Suprapubic skin (tissue), 4 donors: Measurements from ENCODE around the gene TMEFF2.

Experiments used
- EP300 ChIP-seq: sonication (generic); formaldehyde crosslinking; IDR thresholded peaks from one replicate; pipeline ENCODE4 v1.6.1; 2017; ENCODE audit warnings: antibody characterized with exemption
- POLR2A ChIP-seq, 2 donors: fragments of 450-650 bp; IDR thresholded peaks; one replicate each; pipeline ENCODE4 v1.6.1; 2017; ENCODE audit warnings: antibody characterized with exemption in 2 of 2, mild to moderate bottlenecking in 2 of 2, moderate library complexity in 2 of 2
- POLR2AphosphoS5 ChIP-seq, 3 donors: sonication (generic); formaldehyde crosslinking; IDR thresholded peaks; one replicate each; pipeline ENCODE4 v1.6.1; 2017; ENCODE audit warnings: antibody characterized with exemption in 3 of 3
- TF ChIP-seq, protein P1 (sequence below), 2 donors: fragments of 200-600 bp in 1 of 2; fragments of 450-650 bp in 1 of 2; sonication (generic) in 1 of 2; IDR thresholded peaks; one replicate each; pipeline ENCODE4 v1.5.1; 2016 to 2019; ENCODE audit warnings: antibody characterized with exemption in 2 of 2, mild to moderate bottlenecking in 1 of 2, moderate library complexity in 1 of 2

- TF ChIP-seq, protein P1, sequence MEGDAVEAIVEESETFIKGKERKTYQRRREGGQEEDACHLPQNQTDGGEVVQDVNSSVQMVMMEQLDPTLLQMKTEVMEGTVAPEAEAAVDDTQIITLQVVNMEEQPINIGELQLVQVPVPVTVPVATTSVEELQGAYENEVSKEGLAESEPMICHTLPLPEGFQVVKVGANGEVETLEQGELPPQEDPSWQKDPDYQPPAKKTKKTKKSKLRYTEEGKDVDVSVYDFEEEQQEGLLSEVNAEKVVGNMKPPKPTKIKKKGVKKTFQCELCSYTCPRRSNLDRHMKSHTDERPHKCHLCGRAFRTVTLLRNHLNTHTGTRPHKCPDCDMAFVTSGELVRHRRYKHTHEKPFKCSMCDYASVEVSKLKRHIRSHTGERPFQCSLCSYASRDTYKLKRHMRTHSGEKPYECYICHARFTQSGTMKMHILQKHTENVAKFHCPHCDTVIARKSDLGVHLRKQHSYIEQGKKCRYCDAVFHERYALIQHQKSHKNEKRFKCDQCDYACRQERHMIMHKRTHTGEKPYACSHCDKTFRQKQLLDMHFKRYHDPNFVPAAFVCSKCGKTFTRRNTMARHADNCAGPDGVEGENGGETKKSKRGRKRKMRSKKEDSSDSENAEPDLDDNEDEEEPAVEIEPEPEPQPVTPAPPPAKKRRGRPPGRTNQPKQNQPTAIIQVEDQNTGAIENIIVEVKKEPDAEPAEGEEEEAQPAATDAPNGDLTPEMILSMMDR (IDR thresholded peaks at IDR 0.05), result no peak
- TF ChIP-seq EP300, result no peak
- TF ChIP-seq POLR2AphosphoS5 (IDR thresholded peaks at IDR 0.05), result no peak
- no peak for TF ChIP-seq POLR2A (IDR thresholded peaks at IDR 0.05)
Observed at GRCh38 chr2:192155511-192156118, 39.1 kb downstream of the TMEFF2 start.
